Type B pancreatic cell (in vitro differentiated cells): ENCODE data around the gene PPP3CA. TPM values are rescaled to one million over a fixed set of nuclear protein-coding genes. Genes with fewer than 3 reads are reported as not detected.

Experiments
- DNase-seq: peaks from one replicate; pipeline ENCODE4 v3.0.0; 2021; ENCODE audit warnings: mixed read lengths; ENCODE audit not compliant: unreplicated experiment; ENCODE audit errors: extremely low spot score
- H3K27ac Mint-ChIP-seq: 2 replicates; pipeline ENCODE4 v1.8.0; 2021; ENCODE audit warnings: mild to moderate bottlenecking, mixed read lengths
- H3K27me3 Mint-ChIP-seq: 2 replicates; pipeline ENCODE4 v1.8.0; 2021; ENCODE audit warnings: mixed read lengths
- H3K36me3 Mint-ChIP-seq: 2 replicates; pipeline ENCODE4 v1.8.0; 2021; ENCODE audit warnings: mixed read lengths
- H3K4me1 Mint-ChIP-seq: one replicate; pipeline ENCODE4 v1.8.0; 2021; ENCODE audit warnings: mixed read lengths; ENCODE audit not compliant: unreplicated experiment
- H3K4me3 Mint-ChIP-seq: 2 replicates; pipeline ENCODE4 v1.8.0; 2021; ENCODE audit warnings: mild to moderate bottlenecking, mixed read lengths
- H3K9me3 Mint-ChIP-seq: 2 replicates; pipeline ENCODE4 v1.8.0; 2021; ENCODE audit warnings: mixed read lengths
- CTCF ChIP-seq: fragments of 200-600 bp; sonication (generic); conservative IDR thresholded peaks from 2 replicates; pipeline ENCODE4 v1.5.0; 2021; ENCODE audit warnings: antibody characterized with exemption, mild to moderate bottlenecking
- total RNA-seq: library from RNA; stranded (reverse); gene quantifications from 2 replicates; pipeline ENCODE4 v1.2.1, GENCODE V29; 2021; ENCODE audit warnings: low replicate concordance

PPP3CA gene
- total RNA-seq, 1 donor from 2014 or later = 35.4 TPM

- peaks cover 4% of the 10 kb centered on the region for H3K36me3 Mint-ChIP-seq
- no peaks in the 10 kb centered on the region for H3K9me3 Mint-ChIP-seq
- H3K27ac Mint-ChIP-seq = no peak overlapping the region
- no peak for DNase-seq
- H3K4me3 Mint-ChIP-seq = no peak overlapping the region
- H3K4me1 Mint-ChIP-seq = peaks cover 16% of the 10 kb centered on the region
- TF ChIP-seq CTCF = no peak
- no peaks in the 10 kb centered on the region for H3K27me3 Mint-ChIP-seq
Observed at GRCh38 chr4:101153653-101154052, 193.7 kb downstream of the PPP3CA start.

- H3K4me3 Mint-ChIP-seq = no peak overlapping the region
- peaks cover 11% of the 10 kb centered on the region for H3K4me1 Mint-ChIP-seq
- H3K9me3 Mint-ChIP-seq = no peaks in the 10 kb centered on the region
- peaks cover 4% of the 10 kb centered on the region for H3K36me3 Mint-ChIP-seq
- H3K27me3 Mint-ChIP-seq = no peaks in the 10 kb centered on the region
- no peak for DNase-seq
- no peak for TF ChIP-seq CTCF
- H3K27ac Mint-ChIP-seq = no peak overlapping the region
Observed at GRCh38 chr4:101152521-101152920, 194.8 kb downstream of the PPP3CA start.

- H3K27ac Mint-ChIP-seq = no peak overlapping the region
- H3K9me3 Mint-ChIP-seq = no peaks in the 10 kb centered on the region
- no peak for DNase-seq
- no peak overlapping the region for H3K4me3 Mint-ChIP-seq
- no peak for TF ChIP-seq CTCF
- no peaks in the 10 kb centered on the region for H3K4me1 Mint-ChIP-seq
- no peaks in the 10 kb centered on the region for H3K27me3 Mint-ChIP-seq
- H3K36me3 Mint-ChIP-seq = peaks cover 3% of the 10 kb centered on the region
Observed at GRCh38 chr4:101148551-101148950, 198.8 kb downstream of the PPP3CA start.

GRCh38 chr4:101147283-101147682, 200.0 kb downstream of the PPP3CA start:
- no peak overlapping the region for H3K27ac Mint-ChIP-seq
- H3K4me1 Mint-ChIP-seq = no peaks in the 10 kb centered on the region
- no peak for DNase-seq
- no peak for TF ChIP-seq CTCF
- H3K9me3 Mint-ChIP-seq = no peaks in the 10 kb centered on the region
- H3K4me3 Mint-ChIP-seq = no peak overlapping the region
- no peaks in the 10 kb centered on the region for H3K27me3 Mint-ChIP-seq
- peaks cover 3% of the 10 kb centered on the region for H3K36me3 Mint-ChIP-seq

GRCh38 chr4:101145021-101145420, 202.3 kb downstream of the PPP3CA start:
- no peak for TF ChIP-seq CTCF
- Mint-ChIP-seq H3K9me3 (no peaks in the 10 kb centered on the region), H3K27me3 (no peaks in the 10 kb centered on the region), H3K4me3 (no peak overlapping the region), H3K36me3 (peaks cover 3% of the 10 kb centered on the region), H3K27ac (no peak overlapping the region), H3K4me1 (peaks cover 4% of the 10 kb centered on the region)
- DNase-seq = no peak

GRCh38 chr4:101142259-101142658, 205.1 kb downstream of the PPP3CA start:
- DNase-seq = no peak
- no peak for TF ChIP-seq CTCF
- Mint-ChIP-seq H3K4me1 (peaks cover 4% of the 10 kb centered on the region), H3K9me3 (no peaks in the 10 kb centered on the region), H3K36me3 (peaks cover 3% of the 10 kb centered on the region), H3K27me3 (no peaks in the 10 kb centered on the region), H3K4me3 (no peak overlapping the region), H3K27ac (no peak overlapping the region)
